ENCODE data around the gene CRABP2. TPM values are rescaled to one million over a fixed set of nuclear protein-coding genes. Genes with fewer than 3 reads are reported as not detected.
A peak's percentile ranks its signal among the peaks of the same experiment; 100 is the strongest.

The CRABP2 gene
- total RNA-seq, 1 experiment from 2014 or later: 1.1 TPM

DNA sequence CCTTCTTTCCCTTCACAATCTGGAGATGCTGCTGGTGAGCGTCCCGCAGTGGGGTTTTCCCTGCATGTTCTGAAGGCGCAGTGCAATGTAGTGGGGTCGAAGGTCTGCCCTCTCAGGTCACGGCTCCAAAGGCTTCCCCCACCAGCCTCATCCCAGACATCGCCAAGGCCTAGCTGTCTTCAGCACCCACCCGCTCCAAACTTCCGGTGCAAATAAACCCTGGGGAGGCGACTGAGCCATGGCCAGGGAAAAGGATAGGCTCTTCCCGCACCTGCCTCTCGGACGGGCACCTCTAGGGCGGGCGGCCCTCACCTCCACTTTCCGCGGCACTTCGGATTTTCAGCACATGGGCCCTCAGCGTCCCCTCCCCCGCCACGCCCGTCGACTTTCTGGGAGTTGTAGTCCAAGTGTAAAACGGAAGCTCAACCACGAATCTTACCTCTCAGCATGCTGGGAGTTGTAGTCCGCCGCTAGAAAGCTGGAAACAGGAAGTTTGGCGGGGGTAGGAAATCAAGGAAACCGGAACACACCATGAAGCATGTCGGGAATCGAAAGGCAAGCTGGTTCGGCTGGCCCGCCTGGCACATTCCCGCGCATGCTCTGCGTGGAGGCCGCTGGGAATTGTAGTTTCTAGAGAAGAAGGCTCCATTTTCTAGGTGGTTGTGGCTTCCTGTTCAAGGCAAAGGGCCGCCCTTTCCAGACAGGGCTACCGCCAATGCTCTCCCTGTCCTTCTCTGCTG is 35.5 kb upstream of the CRABP2 start, which contains the start of gene MRPL24:
Gene MRPL24, minus strand, starts transcription at position 348 of the 740 bp plus-strand sequence. CDS start 2,384 bp downstream, outside the sequence.
- peaks cover 14% of the 10 kb centered on the region for H3K4me1 ChIP-seq (ENCODE audit: insufficient read depth, low read length, poor library complexity, severe bottlenecking)
- intact Hi-C loops (cut with micrococcal nuclease; ENCODE audit: unreplicated experiment): loop anchor here (1.0 kb wide), 1 partner anchor 26 kb away; the partner anchor contains the start of gene PRCC
- H3K36me3 ChIP-seq (ENCODE audit: insufficient read depth, low read length, poor library complexity, severe bottlenecking): peaks cover 61% of the 10 kb centered on the region
- no peaks in the 10 kb centered on the region for H3K9me3 ChIP-seq (ENCODE audit: low read depth, low read length, poor library complexity, severe bottlenecking)
- TF ChIP-seq, protein P1, sequence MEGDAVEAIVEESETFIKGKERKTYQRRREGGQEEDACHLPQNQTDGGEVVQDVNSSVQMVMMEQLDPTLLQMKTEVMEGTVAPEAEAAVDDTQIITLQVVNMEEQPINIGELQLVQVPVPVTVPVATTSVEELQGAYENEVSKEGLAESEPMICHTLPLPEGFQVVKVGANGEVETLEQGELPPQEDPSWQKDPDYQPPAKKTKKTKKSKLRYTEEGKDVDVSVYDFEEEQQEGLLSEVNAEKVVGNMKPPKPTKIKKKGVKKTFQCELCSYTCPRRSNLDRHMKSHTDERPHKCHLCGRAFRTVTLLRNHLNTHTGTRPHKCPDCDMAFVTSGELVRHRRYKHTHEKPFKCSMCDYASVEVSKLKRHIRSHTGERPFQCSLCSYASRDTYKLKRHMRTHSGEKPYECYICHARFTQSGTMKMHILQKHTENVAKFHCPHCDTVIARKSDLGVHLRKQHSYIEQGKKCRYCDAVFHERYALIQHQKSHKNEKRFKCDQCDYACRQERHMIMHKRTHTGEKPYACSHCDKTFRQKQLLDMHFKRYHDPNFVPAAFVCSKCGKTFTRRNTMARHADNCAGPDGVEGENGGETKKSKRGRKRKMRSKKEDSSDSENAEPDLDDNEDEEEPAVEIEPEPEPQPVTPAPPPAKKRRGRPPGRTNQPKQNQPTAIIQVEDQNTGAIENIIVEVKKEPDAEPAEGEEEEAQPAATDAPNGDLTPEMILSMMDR (conservative IDR thresholded peaks at IDR 0.05; ENCODE audit: low read depth, low read length): no peak
- TF ChIP-seq EZH2 (IDR thresholded peaks at IDR 0.05; ENCODE audit: borderline replicate concordance, low read depth, low read length, poor library complexity, severe bottlenecking): no peak
- no peaks in the 10 kb centered on the region for H3K27me3 ChIP-seq (replicated peaks; ENCODE audit: insufficient read depth, low read depth, low read length, poor library complexity)
- H3K4me3 ChIP-seq (ENCODE audit: low read depth, low read length, poor library complexity, severe bottlenecking): peak within 1 kb of the TSS; percentile 65
- CTCF ChIA-PET: interaction anchor here (0.9 to 1.6 kb wide), 3 partner anchors 15 to 51 kb away, joined by 3 to 11 read pairs (median 4); partner anchors contain the start of gene PRCC
- POLR2A ChIA-PET (ENCODE audit: low non-redundant PET): interaction anchor here (0.6 to 1.1 kb wide), 4 partner anchors 11 to 135 kb away, joined by 3 to 11 read pairs (median 6); partner anchors contain the start of genes ISG20L2 and METTL25B
- DNase-seq (ENCODE audit: low spot score): peak; percentile 100
- BruUV-seq (replicated peaks): no TSS peak
- peak within 1 kb of the TSS; percentile 77 for H3K27ac ChIP-seq (ENCODE audit: low read depth, low read length, poor library complexity, severe bottlenecking)

DNA sequence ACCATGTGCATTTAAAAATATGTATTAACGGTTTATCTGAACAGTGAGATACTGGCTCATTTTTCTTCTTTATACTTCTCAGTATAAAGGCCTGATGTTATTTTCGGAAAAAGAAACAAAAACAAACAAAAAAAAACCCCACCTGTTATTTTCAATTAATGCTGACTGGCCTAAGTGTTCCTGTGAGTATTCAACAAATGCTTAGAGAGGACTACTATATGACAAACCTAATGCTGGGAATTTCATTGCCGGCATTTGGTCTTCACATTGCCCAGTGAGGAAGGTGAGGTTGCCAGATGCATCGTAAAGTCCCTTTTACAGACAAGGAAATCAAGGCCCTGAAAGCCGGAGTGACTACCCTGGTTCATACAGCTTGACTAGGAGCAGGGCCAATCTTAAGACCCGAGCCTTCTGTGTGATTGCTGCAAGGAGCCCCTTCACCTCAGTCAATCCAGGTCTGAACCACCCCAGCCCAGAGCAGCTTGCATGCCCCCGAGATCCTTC is 34.9 kb upstream of the CRABP2 start:
- POLR2A ChIA-PET (ENCODE audit: low non-redundant PET): interaction anchor here (1.1 kb wide), 1 partner anchor 12 kb away, joined by 11 read pairs; the partner anchor contains the start of genes ISG20L2 and METTL25B
- Histone ChIP-seq H3K27ac (ENCODE audit: low read depth, low read length, poor library complexity, severe bottlenecking) (peak overlapping the region; percentile 66), H3K4me3 (ENCODE audit: low read depth, low read length, poor library complexity, severe bottlenecking) (peak overlapping the region; percentile 65), H3K27me3 (replicated peaks; ENCODE audit: insufficient read depth, low read depth, low read length, poor library complexity) (no peaks in the 10 kb centered on the region), H3K4me1 (ENCODE audit: insufficient read depth, low read length, poor library complexity, severe bottlenecking) (peaks cover 8% of the 10 kb centered on the region), H3K9me3 (ENCODE audit: low read depth, low read length, poor library complexity, severe bottlenecking) (no peaks in the 10 kb centered on the region), H3K36me3 (ENCODE audit: insufficient read depth, low read length, poor library complexity, severe bottlenecking) (peaks cover 56% of the 10 kb centered on the region)
- TF ChIP-seq, protein P1 (conservative IDR thresholded peaks at IDR 0.05; ENCODE audit: low read depth, low read length): no peak
- TF ChIP-seq EZH2 (IDR thresholded peaks at IDR 0.05; ENCODE audit: borderline replicate concordance, low read depth, low read length, poor library complexity, severe bottlenecking): no peak
- CTCF ChIA-PET: interaction anchor here (1.5 to 1.6 kb wide), 2 partner anchors 14 to 27 kb away, joined by 4 to 11 read pairs; partner anchors contain the start of gene PRCC
- DNase-seq (ENCODE audit: low spot score): peak; percentile 35
- BruUV-seq (replicated peaks): TSS peak; percentile 6
- intact Hi-C loops (cut with micrococcal nuclease; ENCODE audit: unreplicated experiment): no loop called here

DNA sequence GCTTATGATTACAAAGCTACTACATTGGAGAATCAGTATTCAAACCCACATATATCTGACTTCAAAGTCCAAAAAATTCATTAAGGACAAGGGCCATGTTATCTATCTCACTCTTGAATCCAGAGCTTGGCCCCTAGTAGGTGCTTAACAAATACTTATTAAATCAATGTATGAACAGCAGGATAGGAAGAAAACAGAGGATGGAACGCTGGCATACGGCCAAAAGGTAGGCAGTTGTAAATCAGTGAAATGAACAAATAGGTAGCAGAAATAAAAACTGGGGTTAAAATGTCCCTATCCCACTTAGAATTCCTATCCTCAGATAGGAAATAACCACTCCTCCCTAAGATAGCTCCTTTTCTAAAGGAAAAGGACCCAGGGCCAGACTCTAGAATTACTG is 33.5 kb upstream of the CRABP2 start:
- Histone ChIP-seq H3K27me3 (replicated peaks; ENCODE audit: insufficient read depth, low read depth, low read length, poor library complexity) (no peaks in the 10 kb centered on the region), H3K36me3 (ENCODE audit: insufficient read depth, low read length, poor library complexity, severe bottlenecking) (peaks cover 48% of the 10 kb centered on the region), H3K27ac (ENCODE audit: low read depth, low read length, poor library complexity, severe bottlenecking) (no peak overlapping the region), H3K9me3 (ENCODE audit: low read depth, low read length, poor library complexity, severe bottlenecking) (no peaks in the 10 kb centered on the region), H3K4me1 (ENCODE audit: insufficient read depth, low read length, poor library complexity, severe bottlenecking) (peaks cover 8% of the 10 kb centered on the region), H3K4me3 (ENCODE audit: low read depth, low read length, poor library complexity, severe bottlenecking) (no peak overlapping the region)
- no peak for TF ChIP-seq EZH2 (IDR thresholded peaks at IDR 0.05; ENCODE audit: borderline replicate concordance, low read depth, low read length, poor library complexity, severe bottlenecking)
- TF ChIP-seq, protein P1 (conservative IDR thresholded peaks at IDR 0.05; ENCODE audit: low read depth, low read length): no peak
- no peak for DNase-seq (ENCODE audit: low spot score)
- CTCF ChIA-PET: interaction anchor here (1.0 kb wide), 1 partner anchor 348 kb away, joined by 4 read pairs; no protein-coding TSS in a partner anchor
- no TSS peak for BruUV-seq (replicated peaks)
- intact Hi-C loops (cut with micrococcal nuclease; ENCODE audit: unreplicated experiment): no loop called here
- POLR2A ChIA-PET (ENCODE audit: low non-redundant PET): interaction anchor here (0.6 kb wide), 2 partner anchors 70 to 546 kb away, joined by 3 read pairs; no protein-coding TSS in a partner anchor

All from A673 (cell line).